HT1080 (cell line): ENCODE data around the gene ARHGAP31. TPM values are rescaled to one million over a fixed set of nuclear protein-coding genes. Genes with fewer than 3 reads are reported as not detected.
"Not testable (repeated sequence)": the region's sequence is repeated elsewhere in the genome, so short reads cannot be mapped to it uniquely, and the experiment has no call there.

ENCODE experiments used
- DNase-seq: peaks from one replicate; pipeline ENCODE4 v3.0.0-alpha.2; 2015; ENCODE audit warnings: low read depth
- total RNA-seq: library from RNA; depleted of rRNA; stranded (reverse); fragments of >200 nt; shearing (Covaris generic); gene quantifications from 2 replicates; pipeline ENCODE4 v1.2.3, GENCODE V29; 2014

ARHGAP31 gene
- total RNA-seq, 1 experiment from 2014 or later: 14.4 TPM

DNA sequence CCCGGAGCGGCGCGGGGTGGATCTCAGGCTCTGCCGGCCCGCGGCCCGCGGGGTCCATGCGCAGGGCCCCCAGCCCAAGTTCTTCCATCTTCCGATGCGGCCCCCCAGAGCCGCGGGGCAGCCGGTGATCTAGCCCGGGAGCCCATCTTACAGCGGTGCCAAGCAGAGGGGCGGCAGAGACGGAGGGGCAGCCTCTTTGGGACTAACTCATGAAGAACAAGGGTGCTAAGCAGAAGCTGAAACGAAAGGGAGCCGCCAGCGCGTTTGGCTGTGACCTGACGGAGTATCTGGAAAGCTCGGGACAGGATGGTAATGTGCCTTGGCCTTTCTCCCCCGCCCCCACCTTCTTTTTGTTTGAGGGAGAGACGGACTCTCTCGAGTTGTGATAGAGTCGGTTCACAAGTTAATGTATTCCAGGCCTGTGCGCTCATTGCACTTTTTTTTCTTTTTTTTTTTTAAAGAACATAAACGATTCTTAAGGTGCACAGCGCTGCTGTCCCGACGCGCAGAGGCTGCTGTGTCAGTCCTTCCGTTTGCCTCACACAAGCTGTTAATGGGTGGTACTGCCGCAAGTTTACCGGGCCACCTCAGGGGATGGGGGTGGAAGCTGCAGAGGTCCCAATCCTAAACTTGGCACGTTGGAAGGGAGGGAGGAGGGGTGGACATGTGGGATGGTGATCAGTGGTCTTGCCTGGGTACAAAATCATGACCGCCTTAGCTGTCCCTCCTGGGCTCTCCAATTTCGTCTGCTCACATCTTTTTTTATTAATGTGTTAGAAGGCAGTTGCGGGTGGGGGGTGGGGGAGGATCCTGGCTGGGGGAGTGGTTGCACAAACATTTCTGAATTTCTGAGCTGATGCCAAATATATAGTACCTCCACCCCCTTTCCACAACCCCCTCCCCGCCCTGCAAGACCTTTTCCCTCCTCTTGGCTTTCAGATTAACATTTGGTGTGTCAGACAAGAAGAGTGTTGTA, 801 bp downstream of the ARHGAP31 start:
- peak; percentile 67 for DNase-seq

DNA sequence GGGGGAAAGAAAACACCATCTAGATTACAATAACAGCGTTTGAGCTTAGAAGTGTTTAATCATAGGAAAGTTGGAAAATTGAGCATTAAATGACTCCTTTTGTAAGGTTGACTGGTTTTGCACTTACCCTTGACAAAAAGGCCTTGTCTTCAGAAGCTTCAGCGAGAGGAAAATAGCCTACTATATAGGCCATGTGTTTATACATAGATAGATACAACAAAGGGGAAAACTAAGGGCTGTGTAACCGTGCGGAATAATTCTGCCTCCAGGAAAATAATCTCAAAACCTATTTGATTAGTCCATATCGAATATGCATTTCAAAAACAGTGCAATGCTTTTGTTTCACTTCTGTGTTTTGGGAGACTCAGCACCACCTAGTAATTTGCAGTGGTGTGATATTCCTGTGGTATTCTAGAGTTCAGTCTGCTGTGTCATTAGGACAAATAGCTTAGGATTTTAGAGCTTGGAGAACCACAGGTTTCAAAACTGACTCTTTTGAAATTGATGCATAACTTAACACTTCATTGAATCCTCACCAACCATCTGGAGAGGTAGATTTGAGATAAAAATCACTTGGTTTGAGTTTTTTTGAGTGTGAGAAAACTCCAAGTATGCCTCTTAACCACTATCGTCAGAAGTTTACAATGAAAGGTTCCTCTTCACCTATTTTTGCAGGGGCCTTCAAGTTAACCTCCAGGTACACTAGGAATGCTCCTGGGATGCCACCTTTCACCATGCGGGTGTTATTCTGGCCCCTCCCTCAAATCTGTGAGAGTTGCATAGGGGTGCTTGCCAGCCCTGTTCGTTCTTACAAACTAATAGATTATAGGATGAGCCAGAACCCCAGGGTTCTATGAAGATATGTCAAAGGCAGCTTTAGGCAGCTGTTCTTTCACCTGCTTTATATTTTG, 1.9 kb downstream of the ARHGAP31 start:
- DNase-seq: no peak

DNA sequence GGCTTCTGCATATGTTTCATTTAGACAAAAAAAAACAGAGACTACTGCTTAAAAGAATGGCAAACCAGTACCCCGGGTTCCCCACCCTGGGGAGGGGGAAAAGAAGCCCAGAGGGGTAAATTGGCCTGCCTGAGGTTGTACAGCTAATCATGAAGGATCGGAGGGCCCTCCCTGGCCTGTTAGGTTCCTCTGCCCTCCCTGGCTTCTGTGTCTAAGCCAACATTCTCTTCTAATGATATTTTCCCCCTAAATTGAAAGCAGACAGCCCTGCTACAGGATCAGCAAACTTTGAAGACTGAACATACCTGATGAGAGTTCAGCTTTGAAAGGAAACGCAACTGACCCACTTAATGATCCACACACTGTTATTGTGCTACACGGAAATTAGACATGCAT, 2.5 kb downstream of the ARHGAP31 start:
- no peak for DNase-seq

DNA sequence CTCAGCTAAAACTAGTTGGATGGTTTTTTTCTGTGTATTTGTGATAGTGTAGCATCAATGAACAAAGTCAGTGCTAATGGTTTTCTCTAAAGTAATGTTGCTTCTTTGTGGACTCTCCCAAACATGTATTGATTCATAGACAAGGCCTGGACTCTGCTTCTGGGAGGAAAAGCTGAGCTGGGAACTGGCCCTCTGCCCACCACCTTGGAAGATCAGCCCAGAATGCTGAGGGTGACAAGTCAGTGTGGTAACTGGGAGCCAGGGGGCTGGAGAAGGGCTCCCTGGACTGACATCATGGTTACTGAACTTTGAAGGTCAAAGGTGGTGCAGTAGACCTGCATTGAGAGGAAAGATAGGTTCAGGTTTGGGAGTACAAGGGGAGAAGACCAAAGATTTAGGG, 3.0 kb downstream of the ARHGAP31 start:
- peak; percentile 44 for DNase-seq

DNA sequence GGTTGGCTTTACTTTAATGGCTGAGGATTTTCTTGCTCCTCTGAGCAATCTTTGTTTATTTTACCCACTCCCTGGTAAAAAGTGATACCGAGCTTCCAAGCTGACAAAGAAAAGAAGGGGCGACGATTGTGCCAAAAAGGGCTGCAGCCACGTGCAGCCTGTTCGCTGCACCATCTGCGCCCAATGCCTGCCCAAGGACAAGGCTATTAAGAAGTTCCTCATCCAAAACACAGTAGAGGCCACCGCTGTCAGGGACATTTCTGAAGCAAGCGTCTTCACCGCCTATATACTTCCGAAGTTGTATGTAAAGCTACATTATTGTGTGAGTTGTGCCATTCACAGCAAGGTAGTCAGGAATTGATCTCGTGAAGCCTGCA, 4.4 kb downstream of the ARHGAP31 start:
- DNase-seq: no peak

DNA sequence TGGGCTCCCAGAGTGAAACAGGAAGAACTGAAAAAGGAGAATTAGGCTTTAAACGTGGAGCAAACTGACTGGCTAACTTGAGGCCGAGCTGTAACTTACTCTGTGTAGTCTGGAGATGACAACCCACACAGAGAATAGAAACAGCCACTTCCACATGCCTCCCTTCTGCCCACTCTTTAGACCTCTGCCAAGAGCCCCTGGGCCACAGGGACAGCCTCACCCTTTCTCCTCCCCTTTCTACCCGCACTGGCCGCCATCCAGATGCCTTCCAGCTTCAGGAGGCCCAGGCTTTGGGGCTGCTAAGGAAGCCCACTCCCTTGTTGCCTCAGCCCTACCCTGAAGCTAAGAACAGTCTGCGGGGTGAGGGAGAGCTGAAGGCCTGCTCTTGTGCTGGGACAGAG, 6.8 kb downstream of the ARHGAP31 start:
- DNase-seq: no peak

DNA sequence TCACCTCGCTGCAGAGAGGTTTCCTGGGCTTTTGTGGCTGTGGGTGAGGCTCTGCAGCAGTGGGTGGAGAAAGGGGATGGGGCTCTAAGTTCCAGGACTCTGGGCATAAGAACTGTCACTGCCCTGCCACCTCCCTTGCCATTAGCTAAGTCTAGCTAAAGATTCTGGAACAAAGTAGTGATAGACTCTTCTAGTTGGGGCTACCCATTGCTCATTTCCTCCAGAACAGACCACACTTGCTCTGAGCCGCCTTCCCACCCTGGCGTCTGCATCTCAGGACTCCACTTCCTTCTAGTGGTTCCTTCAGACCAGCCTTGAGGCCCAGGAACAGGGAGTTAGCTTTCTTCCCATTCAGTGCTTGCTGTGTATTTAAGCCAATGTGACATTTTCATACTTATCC, 7.5 kb downstream of the ARHGAP31 start:
- DNase-seq: peak; percentile 11

DNA sequence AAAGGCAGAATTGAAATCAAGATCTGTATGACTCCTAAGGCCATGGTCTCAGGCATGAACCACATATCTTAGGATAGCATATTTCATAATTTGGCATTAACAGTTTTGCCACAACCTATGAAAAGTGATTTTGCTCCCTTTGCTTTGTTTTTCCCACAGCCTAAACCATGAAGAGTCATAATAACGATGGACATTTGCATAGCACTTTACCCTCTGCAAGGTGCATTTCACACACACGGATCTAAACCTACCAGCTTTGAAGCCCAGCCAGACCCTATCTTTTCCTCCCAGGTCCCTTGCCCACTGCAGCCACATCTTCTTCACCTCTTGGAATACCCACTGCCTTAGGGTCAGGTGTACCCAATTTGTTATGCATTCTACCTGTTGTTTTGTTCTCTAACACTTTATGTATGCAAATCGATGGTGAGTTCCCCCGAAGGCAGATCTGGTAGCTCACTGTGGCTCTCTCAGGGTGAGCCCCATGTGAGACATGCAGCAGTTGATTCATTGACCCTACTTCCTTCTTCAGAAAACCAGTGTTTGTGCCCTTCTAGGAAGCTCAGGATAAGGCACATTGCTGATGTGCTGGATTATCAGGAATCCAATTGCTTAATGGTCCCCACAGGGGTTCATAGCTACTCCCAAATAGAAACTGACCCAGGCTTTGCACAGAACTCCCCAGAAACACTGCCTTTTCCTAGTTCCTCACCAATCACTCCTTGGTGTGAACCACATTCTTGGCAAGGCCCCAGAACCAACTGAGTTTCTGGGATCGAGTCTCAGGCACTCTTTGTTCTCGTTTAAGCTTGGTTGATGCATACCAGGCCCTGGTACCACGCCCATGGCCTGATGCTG, 8.7 kb downstream of the ARHGAP31 start:
- peak; percentile 37 for DNase-seq

DNA sequence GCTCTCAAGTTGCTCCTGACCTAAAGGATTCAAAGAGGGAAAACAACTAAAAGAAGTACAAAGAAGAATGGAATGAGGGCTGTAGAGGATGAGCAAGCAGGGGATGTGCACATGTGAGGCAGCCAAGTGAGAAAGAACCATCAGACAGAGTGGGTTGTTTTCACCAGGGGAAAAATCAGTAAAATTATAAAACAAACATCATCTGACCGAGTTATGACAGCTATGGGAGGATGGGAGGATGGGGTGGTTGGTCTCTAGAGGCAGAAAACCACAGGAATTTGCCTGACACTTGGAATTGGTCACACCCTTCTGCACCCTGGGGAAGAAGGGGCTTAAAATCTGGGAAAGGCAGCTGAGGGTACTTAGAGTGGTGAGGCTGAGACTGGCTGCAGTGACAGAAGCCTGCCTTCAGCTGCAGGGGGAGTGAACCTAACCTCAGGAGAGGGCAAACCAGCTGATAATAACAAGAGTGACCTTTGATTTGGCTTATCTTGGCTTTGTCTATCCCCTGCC, 10.1 kb downstream of the ARHGAP31 start:
- peak; percentile 86 for DNase-seq

DNA sequence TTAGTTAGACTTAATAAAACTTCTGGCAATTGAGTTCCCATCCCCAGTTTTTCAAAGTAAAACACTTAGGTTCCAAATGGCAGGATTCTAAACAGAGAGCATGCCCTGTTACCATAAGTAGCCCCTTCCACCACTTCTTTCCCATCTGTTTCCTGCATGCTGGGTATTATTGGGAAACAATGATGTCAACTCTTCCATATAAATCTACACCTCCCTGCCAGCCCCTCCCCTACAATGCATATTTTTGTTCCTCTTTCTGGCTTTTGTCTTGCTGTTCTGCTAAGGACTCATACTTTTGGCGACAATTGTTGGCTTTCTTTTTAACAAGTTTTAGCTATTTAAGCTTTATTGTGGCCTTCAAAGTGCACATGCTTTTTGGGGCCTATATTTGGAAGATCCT, 11.1 kb downstream of the ARHGAP31 start:
- no peak for DNase-seq

DNA sequence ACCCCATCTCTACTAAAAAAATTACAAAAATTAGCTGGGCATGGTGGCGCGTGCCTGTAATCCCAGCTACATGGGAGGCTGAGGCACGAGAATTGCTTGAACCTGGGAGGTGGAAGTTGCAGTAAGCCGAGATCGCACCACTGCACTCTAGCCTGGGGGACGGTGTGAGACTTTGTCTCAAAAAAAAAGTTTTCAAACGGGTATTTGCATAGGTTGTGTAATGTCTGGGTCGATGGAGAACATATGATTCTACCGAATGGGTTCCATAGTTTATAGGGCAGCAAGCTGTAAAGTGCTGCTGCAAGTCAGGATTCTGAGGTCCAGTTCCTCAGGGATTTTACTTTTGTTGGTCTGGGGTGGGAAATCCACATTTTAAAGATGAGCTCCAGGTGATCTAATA, 12.2 kb downstream of the ARHGAP31 start:
- DNase-seq: not testable (repeated sequence)

DNA sequence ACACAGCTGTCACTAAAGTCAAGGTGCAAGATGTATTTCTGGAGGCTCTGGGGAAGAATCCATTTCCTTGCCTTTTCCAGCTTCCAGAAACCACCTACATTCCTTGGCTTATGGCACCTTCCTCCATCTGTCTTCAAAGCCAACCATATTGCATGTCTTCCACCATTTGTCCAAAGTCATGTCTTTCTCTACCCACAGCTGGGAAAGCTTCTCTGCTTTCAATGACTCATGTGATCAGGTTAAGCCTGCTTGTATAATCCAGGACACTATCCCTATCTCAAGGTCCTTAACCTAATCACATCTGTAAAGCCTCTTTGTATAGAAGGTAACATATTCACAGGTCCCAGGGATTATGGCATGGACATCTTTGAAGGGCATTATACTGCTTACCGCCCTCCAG, 14.2 kb downstream of the ARHGAP31 start:
- DNase-seq: peak; percentile 27

DNA sequence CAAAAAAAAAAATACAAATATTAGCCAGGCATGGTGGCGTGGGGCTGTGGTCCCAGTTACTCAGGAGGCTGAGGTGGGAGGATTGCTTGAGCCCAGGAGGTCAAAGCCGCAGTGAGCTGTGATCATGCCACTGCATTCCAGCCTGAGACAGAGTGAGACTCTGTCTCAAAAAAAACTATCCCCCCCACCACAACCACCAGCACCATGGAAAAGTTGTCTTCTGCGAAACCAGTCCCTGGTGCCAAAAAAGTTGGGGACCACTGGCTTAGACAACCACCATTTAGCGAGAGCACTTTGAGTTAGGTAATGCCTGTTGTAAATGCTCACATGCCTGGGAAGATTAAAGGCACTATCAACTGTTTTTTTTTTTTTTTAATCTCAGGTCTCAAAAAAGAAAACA, 15.4 kb downstream of the ARHGAP31 start:
- no peak for DNase-seq

DNA sequence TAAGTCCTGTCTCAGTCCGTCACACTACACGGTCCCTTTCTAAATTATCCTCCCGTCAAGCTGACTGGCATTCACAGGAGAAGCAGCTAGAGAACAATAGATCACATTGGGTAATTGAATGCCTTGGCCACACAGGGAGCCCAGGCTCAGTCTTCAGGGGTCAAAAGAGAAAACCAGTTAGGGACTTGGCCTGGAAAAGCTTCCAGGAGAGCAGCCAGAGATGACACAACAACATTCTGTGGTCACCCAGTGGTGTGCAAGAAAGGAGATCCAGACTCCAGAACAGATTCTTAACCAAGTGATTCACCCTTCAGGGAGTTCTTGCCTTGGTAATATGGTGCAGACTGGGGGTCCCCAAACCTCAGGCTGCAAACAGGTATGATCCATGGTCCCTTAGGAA, 15.9 kb downstream of the ARHGAP31 start:
- peak; percentile 99 for DNase-seq

DNA sequence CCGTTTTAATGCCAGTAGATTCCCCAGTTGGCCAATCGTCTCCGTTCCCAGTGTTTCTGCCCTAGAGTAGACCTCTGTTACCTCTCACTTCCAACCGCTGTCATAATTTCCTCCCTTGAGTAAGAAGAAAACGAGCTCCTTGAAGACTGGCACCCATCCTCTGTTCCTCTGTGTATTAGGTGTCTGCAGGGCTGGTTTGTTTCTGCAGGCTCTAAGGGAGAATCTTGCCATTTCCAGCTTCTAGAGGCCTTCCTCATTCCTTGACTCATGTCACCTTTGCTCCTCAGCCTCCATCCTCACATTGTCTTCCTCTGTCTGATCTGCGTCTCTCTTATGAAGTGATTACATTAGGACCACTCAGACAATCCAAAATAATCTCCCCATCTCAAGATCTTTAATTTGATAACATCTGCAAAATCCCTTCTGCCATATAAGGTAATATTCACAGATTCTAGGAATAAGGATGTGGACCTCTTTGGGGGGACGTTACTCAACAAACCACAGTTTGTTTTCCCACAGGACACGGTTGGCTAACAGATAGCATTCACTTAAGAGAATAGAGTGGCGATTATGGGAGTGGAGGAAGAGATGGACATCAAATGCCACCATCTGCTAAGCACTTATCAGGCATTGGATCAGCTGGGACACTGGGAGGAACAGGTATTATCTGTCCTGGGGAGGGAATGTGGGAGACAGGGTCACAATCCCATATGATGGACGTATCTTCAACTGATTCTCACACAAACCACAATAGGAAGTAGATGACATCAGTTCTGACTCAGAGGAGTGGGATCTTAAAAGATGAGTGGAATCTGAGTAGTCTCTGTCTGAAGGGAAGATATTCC, 17.1 kb downstream of the ARHGAP31 start:
- peak; percentile 97 for DNase-seq

DNA sequence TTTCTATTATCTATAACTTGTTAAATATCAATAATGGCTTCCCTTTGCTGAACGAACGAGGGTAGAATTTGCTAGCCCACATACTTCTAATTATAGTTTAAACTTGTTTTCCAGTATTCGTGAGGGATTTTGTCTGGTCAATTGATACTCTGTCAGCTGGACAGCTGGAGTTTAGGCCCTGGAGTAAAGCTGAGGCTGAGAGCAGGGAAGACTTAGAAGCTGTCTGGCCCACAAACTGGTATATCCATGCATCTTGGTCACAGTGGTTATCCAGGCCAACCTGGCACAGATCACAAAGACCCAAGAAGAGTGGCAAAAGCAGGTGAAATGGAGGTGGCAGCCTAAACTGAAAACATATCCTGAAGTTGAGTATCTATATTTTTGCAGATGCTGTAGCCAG, 19.3 kb downstream of the ARHGAP31 start:
- DNase-seq: no peak

DNA sequence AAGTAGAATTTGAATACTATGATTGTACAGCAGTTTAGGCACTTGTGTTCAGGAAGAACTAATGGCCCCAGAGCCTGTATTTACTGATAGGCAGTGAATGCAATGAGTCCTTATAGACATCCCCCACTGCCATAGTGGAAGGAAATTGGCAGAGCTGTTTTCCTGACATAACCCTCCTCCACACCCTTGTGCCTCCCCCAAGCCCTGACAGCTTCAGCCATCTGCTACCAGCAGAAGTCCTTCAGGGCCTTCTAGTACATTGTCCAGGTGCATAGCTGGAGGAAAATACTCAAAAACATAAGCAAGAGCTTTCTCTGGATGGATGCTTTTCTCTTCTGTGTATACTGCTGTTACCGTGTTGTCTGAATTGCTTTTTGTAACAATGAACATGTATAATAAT, 20.6 kb downstream of the ARHGAP31 start:
- DNase-seq: no peak

DNA sequence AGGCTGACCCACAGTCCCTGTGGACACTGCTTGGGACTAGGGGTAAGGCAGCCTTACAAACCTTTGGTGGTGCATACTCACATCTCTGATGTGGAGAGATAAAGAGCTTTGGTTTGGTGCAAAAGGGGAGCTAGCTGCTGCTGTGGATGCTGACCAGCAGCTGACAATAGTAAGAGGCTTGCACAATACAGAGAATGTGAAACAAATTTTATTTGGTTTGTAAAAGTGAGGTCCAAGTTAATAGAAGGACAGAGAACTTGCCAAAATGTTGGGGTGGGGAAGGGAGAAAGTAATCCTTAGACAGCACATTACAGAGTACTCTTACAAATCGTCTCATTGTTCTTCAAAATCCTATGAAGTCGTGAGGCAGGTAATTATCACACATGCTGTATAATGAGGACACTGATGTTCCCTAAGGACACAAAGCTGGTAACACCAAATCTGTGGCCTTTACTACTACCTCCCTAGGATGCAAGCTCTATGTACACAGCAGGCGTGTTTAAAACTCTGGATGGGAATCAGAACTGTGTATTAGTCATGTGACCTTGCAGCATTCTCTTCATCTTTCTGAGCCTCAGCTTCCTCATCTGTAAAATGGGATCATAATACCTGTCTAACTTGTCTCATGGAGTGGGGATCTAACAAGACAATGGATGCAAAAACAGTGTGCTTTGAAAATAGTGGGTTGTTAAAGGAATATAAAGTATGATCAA, 21.6 kb downstream of the ARHGAP31 start:
- no peak for DNase-seq

DNA sequence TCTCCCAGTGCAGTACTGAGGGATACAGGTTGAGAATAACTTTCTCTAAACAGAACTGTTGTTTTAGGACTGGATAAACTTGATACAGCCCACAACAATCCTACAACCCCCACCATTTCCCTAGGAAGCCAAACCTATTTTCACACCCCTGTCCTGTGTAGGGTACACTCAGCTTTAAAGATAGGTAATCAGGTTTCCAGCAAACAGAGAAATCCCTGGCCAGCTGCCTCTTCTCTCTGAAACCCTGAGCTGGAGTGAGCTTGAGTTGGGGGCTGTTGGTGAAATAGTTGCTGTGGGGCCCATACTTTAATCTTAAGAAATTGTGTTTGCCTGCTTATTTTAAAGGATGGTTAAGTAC, 22.1 kb downstream of the ARHGAP31 start:
- DNase-seq: no peak

DNA sequence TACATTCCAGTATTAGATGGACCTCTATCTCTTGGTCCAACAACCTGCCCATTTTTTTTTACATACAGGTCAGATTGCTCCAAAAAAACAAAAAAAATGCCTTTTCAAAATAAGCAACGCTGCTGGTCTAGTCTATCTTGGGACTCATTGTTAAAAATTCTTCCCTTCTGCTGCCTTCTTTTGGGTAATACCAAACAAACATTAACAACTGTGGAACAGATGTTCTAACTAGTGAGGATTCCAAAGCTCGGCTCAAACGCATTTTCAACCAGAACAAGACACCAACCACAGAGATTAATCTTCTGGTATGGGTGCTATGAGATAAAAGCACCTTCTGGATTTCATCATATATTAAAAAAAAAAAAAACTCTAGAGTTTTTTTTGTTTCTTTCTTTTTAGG, 24.7 kb downstream of the ARHGAP31 start:
- DNase-seq: no peak
